Esophagus (tissue), 2 donors: Measurements from ENCODE around the gene SPSB4. TPM values are rescaled to one million over a fixed set of nuclear protein-coding genes. Genes with fewer than 3 reads are reported as not detected.

Experiments
- H3K27ac ChIP-seq, 2 donors: one replicate each; pipeline ENCODE4 v1.5.1; 2013; ENCODE audit warnings: low read depth in 2 of 2, mild to moderate bottlenecking in 2 of 2, inconsistent platforms in 1 of 2, low read length in 1 of 2, moderate library complexity in 1 of 2
- H3K27me3 ChIP-seq, 2 donors: one replicate each; pipeline ENCODE4 v1.6.1; 2013; ENCODE audit warnings: low read length in 2 of 2, control low read depth in 1 of 2, mild to moderate bottlenecking in 1 of 2; ENCODE audit not compliant: insufficient read depth in 2 of 2, control insufficient read depth in 1 of 2
- H3K36me3 ChIP-seq, 2 donors: one replicate each; pipeline ENCODE4 v1.6.1; 2013; ENCODE audit warnings: low read length in 1 of 2; ENCODE audit not compliant: control insufficient read depth in 2 of 2, insufficient read depth in 2 of 2
- H3K4me1 ChIP-seq, 2 donors: one replicate each; pipeline ENCODE4 v1.6.1; 2013; ENCODE audit warnings: low read length in 1 of 2; ENCODE audit not compliant: control insufficient read depth in 2 of 2, insufficient read depth in 2 of 2
- H3K4me3 ChIP-seq, 2 donors: one replicate each; pipeline ENCODE4 v1.5.1; 2013; ENCODE audit warnings: low read length in 2 of 2, mild to moderate bottlenecking in 2 of 2, low read depth in 1 of 2, moderate library complexity in 1 of 2
- H3K9me3 ChIP-seq, 2 donors: one replicate each; pipeline ENCODE4 v1.6.1; 2013; ENCODE audit warnings: mild to moderate bottlenecking in 2 of 2, low read depth in 1 of 2, low read length in 1 of 2, moderate library complexity in 1 of 2; ENCODE audit not compliant: control insufficient read depth in 2 of 2, insufficient read depth in 1 of 2
- WGBS, 2 donors: extraction: QIAGEN DNeasy Blood & Tissue Kit; methylation state at CpG; one replicate each; pipeline ENCODE4 v1.1.7; 2013; 5-methylcytosine and 5-hydroxymethylcytosine counted together
- polyA plus RNA-seq, 2 donors: library from polyadenylated mRNA; stranded (reverse); fragments of 200-250 nt; gene quantifications; one replicate each; pipeline ENCODE4 v1.2.3, GENCODE V29; 2013
- donor health status: healthy with polysubstance abuse.
- donor health status: Bipolar disorder and iron deficiency.

Gene SPSB4
- polyA plus RNA-seq, 2 donors = 0.04 TPM; not detected in 1

GRCh38 chr3:141052201-141053069 is 1.3 kb downstream of the SPSB4 start:
- WGBS, 2 donors = 2 to 4% methylated on average over 46 to 48 of the region's 48 CpGs

DNA sequence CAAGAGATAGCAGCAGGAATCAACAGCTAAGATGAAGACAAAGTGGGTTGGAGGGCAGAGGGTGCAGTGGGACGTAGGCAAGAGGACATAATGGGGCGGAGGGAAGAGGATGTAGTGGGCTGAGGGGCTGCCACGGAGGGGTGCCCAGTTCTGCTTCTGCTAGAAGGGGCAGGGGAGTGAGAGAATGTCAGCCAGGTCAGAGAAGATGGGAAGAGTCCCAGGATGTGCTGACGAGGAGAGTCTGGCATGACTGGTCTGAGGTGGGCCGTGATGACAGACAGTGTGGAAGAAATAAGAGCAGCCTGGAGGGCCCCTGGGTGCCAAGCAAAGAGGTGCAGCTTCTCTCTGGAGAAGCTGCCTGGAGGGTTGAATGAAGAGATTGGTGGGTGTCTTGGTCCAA is 4.0 kb downstream of the SPSB4 start:
- Histone ChIP-seq H3K4me3 (no peak overlapping the region), H3K9me3 (no peaks in the 10 kb centered on the region), H3K4me1 (peaks cover 2 to 13% of the 10 kb centered on the region in 2 donors), H3K27ac (no peak overlapping the region), H3K27me3 (peaks cover 2 to 6% of the 10 kb centered on the region in 2 donors), H3K36me3 (no peaks in the 10 kb centered on the region)
- 84 to 91% methylated on average over 5 of the region's 5 CpGs for WGBS, 2 donors

More at GRCh38 chr3:141052201-141053069, 1.3 kb downstream of the SPSB4 start:
- peaks cover 2 to 17% of the 10 kb centered on the region in 2 donors for H3K27me3 ChIP-seq
- H3K9me3 ChIP-seq = no peaks in the 10 kb centered on the region
- H3K36me3 ChIP-seq = no peaks in the 10 kb centered on the region
- H3K27ac ChIP-seq = no peak overlapping the region
- peak overlapping the region; percentile 8 to 35 for H3K4me3 ChIP-seq
- H3K4me1 ChIP-seq = peaks cover 2 to 13% of the 10 kb centered on the region in 2 donors

- no peaks in the 10 kb centered on the region for H3K9me3 ChIP-seq
- H3K27ac ChIP-seq = no peak overlapping the region
- H3K36me3 ChIP-seq = no peaks in the 10 kb centered on the region
- H3K4me3 ChIP-seq = no peak overlapping the region
- H3K27me3 ChIP-seq = peaks cover 2 to 5% of the 10 kb centered on the region in 2 donors
- 85 to 87% methylated on average over 11 of the region's 11 CpGs for WGBS, 2 donors
- peaks cover 2 to 9% of the 10 kb centered on the region in 2 donors for H3K4me1 ChIP-seq
These were observed 4.6 kb downstream of the SPSB4 start for GRCh38 chr3:141055536-141056445.

GRCh38 chr3:141056751-141057171 is 5.6 kb downstream of the SPSB4 start:
- H3K27me3 ChIP-seq = peaks cover 2 to 5% of the 10 kb centered on the region in 2 donors
- 62 to 75% methylated on average over 7 of the region's 7 CpGs for WGBS, 2 donors
- no peak overlapping the region for H3K4me3 ChIP-seq
- no peaks in the 10 kb centered on the region for H3K36me3 ChIP-seq
- H3K4me1 ChIP-seq = peaks cover under 1 to 2% of the 10 kb centered on the region in 2 donors
- H3K9me3 ChIP-seq = no peaks in the 10 kb centered on the region
- no peak overlapping the region for H3K27ac ChIP-seq

GRCh38 chr3:141057436-141057835 is 6.3 kb downstream of the SPSB4 start:
- peaks cover 0 to 1% of the 10 kb centered on the region in 2 donors for H3K4me1 ChIP-seq
- H3K27ac ChIP-seq = no peak overlapping the region
- H3K27me3 ChIP-seq = peaks cover 2 to 5% of the 10 kb centered on the region in 2 donors
- no peaks in the 10 kb centered on the region for H3K36me3 ChIP-seq
- 84 to 92% methylated on average over 7 of the region's 7 CpGs for WGBS, 2 donors
- H3K4me3 ChIP-seq = no peak overlapping the region
- no peaks in the 10 kb centered on the region for H3K9me3 ChIP-seq

DNA sequence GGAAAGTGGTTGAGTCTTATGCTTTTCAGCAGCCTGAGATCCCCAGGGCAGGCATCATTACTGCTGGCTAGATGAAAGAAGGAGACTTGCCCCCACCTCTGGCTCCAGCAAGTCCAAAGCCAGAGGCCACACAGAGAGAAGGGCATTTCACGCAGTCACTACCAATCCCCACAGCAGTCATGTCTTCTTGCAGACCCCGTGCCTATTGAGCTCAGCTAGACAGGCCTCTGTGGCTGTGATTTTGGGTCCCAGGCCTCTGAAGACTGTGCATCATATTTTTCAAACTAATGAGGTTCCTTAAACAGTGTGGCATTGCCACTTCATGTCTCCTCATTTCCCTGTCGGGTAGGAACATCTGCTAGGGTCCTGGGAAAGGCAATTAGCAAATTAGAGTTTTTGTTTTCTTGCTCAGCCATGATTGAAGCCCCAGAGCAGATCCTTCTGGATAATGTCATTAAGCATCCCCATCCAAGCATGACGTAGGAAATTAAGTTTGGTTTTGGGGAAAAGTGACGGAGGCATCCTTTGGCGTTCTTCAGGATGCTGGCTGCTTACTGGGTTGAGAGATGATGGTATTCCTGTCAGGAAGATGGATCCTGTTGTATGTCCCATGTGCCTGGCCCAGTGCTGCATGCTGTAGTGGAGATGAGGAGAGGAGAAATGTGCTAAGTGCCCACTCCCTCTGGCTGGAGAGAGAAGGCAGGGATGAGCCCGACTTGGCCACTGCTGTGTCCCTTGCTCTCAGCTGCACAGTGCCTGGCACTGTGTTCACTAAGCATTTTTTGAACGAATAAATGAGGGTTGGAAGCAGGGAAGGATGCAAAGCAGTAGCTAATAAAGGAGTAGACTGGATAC is 7.0 kb downstream of the SPSB4 start:
- Histone ChIP-seq H3K27me3 (peaks cover 0 to 5% of the 10 kb centered on the region in 2 donors), H3K9me3 (no peaks in the 10 kb centered on the region), H3K4me1 (no peaks in the 10 kb centered on the region), H3K4me3 (no peak overlapping the region), H3K27ac (no peak overlapping the region), H3K36me3 (no peaks in the 10 kb centered on the region)
- WGBS, 2 donors = 88 to 89% methylated on average over 8 of the region's 8 CpGs

DNA sequence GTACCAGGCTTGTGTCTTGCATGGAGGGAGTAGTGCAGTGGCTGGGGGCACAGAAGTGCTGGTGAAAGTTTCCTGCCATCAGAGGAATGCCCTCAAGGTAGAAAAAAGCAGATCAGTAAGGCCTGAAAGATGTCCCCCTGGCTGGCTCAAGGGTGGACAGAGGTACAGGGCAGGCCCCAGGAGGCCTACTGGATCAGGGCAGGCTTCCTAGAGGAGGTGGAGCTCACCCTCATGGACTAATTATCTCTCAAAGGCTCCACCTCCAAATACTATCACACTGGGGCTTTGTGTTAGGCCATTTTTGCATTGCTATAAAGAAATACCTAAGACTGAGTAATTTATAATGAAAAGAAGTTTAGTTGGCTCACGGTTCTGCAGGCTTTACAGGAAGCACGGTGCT is 7.8 kb downstream of the SPSB4 start:
- Histone ChIP-seq H3K27me3 (peaks cover 0 to 5% of the 10 kb centered on the region in 2 donors), H3K9me3 (no peaks in the 10 kb centered on the region)
- 76 to 82% methylated on average over 2 of the region's 2 CpGs for WGBS, 2 donors

GRCh38 chr3:141059816-141060215 is 8.7 kb downstream of the SPSB4 start:
- no peaks in the 10 kb centered on the region for H3K4me1 ChIP-seq
- 78 to 98% methylated on average over 2 of the region's 2 CpGs for WGBS, 2 donors
- H3K27ac ChIP-seq = no peak overlapping the region

More for the DNA sequence above, 7.8 kb downstream of the SPSB4 start:
- no peak overlapping the region for H3K27ac ChIP-seq
- H3K4me1 ChIP-seq = no peaks in the 10 kb centered on the region
- no peak overlapping the region for H3K4me3 ChIP-seq
- H3K36me3 ChIP-seq = no peaks in the 10 kb centered on the region

DNA sequence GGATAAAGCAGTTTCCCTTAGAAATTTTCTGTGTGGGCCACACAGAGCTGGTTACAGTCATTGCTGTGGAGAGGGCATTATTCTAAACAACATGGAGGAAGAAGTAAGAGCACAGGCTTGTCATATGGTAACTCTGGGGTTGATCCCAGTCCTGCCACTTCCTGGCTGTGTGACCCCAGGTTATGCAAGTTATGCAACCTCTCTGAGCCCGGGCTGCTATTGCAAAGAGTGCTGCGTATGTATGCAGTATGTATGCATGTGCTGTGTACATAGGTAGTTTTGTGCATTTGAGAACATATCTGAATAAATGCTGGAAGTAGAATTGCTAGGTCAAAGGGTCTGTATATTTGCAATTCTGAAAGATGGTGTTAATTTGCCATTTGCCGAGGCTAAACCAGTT is 9.2 kb downstream of the SPSB4 start:
- WGBS, 2 donors = 88 to 93% methylated on average over 3 of the region's 3 CpGs
- H3K4me3 ChIP-seq = no peak overlapping the region
- peaks cover 0 to 5% of the 10 kb centered on the region in 2 donors for H3K27me3 ChIP-seq
- no peaks in the 10 kb centered on the region for H3K36me3 ChIP-seq
- H3K4me1 ChIP-seq = no peaks in the 10 kb centered on the region
- H3K27ac ChIP-seq = no peak overlapping the region
- no peaks in the 10 kb centered on the region for H3K9me3 ChIP-seq

More at GRCh38 chr3:141059816-141060215, 8.7 kb downstream of the SPSB4 start:
- H3K4me3 ChIP-seq = no peak overlapping the region
- peaks cover 0 to 5% of the 10 kb centered on the region in 2 donors for H3K27me3 ChIP-seq
- H3K36me3 ChIP-seq = no peaks in the 10 kb centered on the region
- H3K9me3 ChIP-seq = no peaks in the 10 kb centered on the region
